Ishikawa (cell line): ENCODE data around the gene CARD8.

ENCODE experiments used
- CEBPB ChIP-seq: IDR thresholded peaks from 2 replicates; pipeline ENCODE4 v1.6.1; 2012
- CREB1 ChIP-seq: IDR thresholded peaks from 2 replicates; pipeline ENCODE4 v1.6.1; 2012; ENCODE audit warnings: low read depth
- EGR1 ChIP-seq: IDR thresholded peaks from 2 replicates; pipeline ENCODE4 v1.6.1; 2012
- EP300 ChIP-seq: IDR thresholded peaks from 2 replicates; pipeline ENCODE4 v1.6.1; 2012; ENCODE audit warnings: borderline replicate concordance
- FOXM1 ChIP-seq: IDR thresholded peaks from 2 replicates; pipeline ENCODE4 v1.6.1; 2012; ENCODE audit warnings: low read depth, borderline replicate concordance
- NFIC ChIP-seq: IDR thresholded peaks from 2 replicates; pipeline ENCODE4 v1.6.1; 2012
- RAD21 ChIP-seq: IDR thresholded peaks from 2 replicates; pipeline ENCODE4 v1.6.1; 2012; ENCODE audit warnings: low read depth
- TAF1 ChIP-seq: IDR thresholded peaks from 2 replicates; pipeline ENCODE4 v1.6.1; 2012; ENCODE audit warnings: low read depth, mild to moderate bottlenecking
- TCF12 ChIP-seq: IDR thresholded peaks from 2 replicates; pipeline ENCODE4 v1.6.1; 2012; ENCODE audit warnings: low read depth
- TEAD4 ChIP-seq: IDR thresholded peaks from 2 replicates; pipeline ENCODE4 v1.6.1; 2012
- YY1 ChIP-seq: IDR thresholded peaks from 2 replicates; pipeline ENCODE4 v1.6.1; 2012; ENCODE audit warnings: low read depth
- ZBTB7A ChIP-seq: IDR thresholded peaks from 2 replicates; pipeline ENCODE4 v1.6.1; 2012; ENCODE audit warnings: low read depth
- TF ChIP-seq, protein P1 (sequence below): IDR thresholded peaks from 2 replicates; pipeline ENCODE4 v1.6.1; 2012; ENCODE audit warnings: low read depth, mild to moderate bottlenecking
- TF ChIP-seq, protein P2 (sequence below): IDR thresholded peaks from 2 replicates; pipeline ENCODE4 v1.6.1; 2012
- TF ChIP-seq, protein P3 (sequence below): IDR thresholded peaks from 2 replicates; pipeline ENCODE4 v1.6.1; 2012

The CARD8 gene

DNA sequence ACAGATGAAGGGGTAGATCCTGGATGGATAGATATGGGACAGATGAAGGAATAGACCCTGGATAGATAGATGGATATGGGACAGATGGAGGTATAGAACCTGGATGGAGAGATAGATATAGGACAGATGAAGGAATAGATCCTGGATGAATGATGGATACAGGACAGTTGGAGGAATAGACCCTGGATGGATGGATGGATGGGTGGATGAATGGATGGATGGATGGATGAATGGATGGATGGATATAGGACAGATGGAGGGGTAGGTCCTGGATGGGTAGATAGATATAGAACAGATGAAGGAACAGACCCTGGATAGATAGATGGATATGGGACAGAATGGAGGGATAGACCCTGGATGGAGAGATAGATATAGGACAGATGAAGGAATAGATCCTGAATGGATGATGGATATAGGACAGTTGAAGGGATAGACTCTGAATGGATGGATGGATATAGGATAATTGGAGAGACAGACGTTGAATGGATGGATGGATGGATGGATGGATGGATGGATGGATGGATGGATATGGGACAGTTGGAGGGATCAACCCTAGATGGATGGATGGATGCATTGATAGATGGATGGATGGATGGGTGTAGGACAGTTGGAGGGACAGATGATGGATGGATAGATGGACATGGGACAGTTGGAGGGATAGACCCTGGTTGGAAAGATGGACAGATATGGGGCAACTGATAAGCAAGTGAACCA is 46.3 kb upstream of the CARD8 start:
- no peak for TF ChIP-seq FOXM1
- no peak for TF ChIP-seq CREB1
- TF ChIP-seq, protein P1, sequence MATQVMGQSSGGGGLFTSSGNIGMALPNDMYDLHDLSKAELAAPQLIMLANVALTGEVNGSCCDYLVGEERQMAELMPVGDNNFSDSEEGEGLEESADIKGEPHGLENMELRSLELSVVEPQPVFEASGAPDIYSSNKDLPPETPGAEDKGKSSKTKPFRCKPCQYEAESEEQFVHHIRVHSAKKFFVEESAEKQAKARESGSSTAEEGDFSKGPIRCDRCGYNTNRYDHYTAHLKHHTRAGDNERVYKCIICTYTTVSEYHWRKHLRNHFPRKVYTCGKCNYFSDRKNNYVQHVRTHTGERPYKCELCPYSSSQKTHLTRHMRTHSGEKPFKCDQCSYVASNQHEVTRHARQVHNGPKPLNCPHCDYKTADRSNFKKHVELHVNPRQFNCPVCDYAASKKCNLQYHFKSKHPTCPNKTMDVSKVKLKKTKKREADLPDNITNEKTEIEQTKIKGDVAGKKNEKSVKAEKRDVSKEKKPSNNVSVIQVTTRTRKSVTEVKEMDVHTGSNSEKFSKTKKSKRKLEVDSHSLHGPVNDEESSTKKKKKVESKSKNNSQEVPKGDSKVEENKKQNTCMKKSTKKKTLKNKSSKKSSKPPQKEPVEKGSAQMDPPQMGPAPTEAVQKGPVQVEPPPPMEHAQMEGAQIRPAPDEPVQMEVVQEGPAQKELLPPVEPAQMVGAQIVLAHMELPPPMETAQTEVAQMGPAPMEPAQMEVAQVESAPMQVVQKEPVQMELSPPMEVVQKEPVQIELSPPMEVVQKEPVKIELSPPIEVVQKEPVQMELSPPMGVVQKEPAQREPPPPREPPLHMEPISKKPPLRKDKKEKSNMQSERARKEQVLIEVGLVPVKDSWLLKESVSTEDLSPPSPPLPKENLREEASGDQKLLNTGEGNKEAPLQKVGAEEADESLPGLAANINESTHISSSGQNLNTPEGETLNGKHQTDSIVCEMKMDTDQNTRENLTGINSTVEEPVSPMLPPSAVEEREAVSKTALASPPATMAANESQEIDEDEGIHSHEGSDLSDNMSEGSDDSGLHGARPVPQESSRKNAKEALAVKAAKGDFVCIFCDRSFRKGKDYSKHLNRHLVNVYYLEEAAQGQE = no peak
- no peak for TF ChIP-seq TCF12
- TF ChIP-seq ZBTB7A = no peak
- no peak for TF ChIP-seq YY1
- TF ChIP-seq NFIC = no peak
- TF ChIP-seq EGR1 = no peak
- TF ChIP-seq TAF1 = no peak
- no peak for TF ChIP-seq CEBPB
- no peak for TF ChIP-seq RAD21
- TF ChIP-seq EP300 = no peak
- TF ChIP-seq, protein P2, sequence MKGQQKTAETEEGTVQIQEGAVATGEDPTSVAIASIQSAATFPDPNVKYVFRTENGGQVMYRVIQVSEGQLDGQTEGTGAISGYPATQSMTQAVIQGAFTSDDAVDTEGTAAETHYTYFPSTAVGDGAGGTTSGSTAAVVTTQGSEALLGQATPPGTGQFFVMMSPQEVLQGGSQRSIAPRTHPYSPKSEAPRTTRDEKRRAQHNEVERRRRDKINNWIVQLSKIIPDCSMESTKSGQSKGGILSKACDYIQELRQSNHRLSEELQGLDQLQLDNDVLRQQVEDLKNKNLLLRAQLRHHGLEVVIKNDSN = no peak
- TF ChIP-seq, protein P3, sequence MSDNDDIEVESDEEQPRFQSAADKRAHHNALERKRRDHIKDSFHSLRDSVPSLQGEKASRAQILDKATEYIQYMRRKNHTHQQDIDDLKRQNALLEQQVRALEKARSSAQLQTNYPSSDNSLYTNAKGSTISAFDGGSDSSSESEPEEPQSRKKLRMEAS = no peak

- no peak for TF ChIP-seq RAD21
- no peak for TF ChIP-seq CEBPB
- TF ChIP-seq EGR1 = no peak
- TF ChIP-seq, protein P1 = no peak
- no peak for TF ChIP-seq TAF1
- no peak for TF ChIP-seq YY1
- TF ChIP-seq NFIC = no peak
- TF ChIP-seq, protein P2 = no peak
- no peak for TF ChIP-seq EP300
- TF ChIP-seq TCF12 = no peak
- no peak for TF ChIP-seq FOXM1
- TF ChIP-seq TEAD4 = no peak
- no peak for TF ChIP-seq ZBTB7A
- TF ChIP-seq, protein P3 = no peak
- no peak for TF ChIP-seq CREB1
Observed at GRCh38 chr19:48297975-48298374, 42.3 kb upstream of the CARD8 start.

GRCh38 chr19:48296963-48297734 is 41.4 kb upstream of the CARD8 start:
- TF ChIP-seq, protein P2 = no peak
- no peak for TF ChIP-seq EGR1
- TF ChIP-seq CEBPB = no peak
- TF ChIP-seq CREB1 = no peak

DNA sequence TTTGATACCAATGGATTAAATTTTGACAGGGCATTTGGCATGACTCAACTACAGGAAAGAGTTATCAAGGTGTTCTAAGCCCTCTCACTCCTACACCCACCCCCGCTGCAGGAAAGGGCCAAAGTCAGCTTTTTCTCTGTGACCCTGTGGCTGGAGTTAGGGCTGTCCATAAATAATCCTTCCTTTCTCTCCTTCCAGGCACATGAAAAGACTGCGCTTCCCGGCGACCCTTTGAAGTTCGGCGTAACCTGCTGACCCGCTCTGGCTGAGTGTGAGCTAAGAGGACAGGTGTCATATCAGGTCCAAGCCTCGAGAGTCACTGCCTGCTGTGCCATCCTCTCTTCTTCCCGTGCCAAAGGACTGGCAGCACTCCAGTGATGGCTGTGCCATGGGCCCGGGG is 39.7 kb upstream of the CARD8 start:
- TF ChIP-seq TAF1 = no peak
- TF ChIP-seq RAD21 = no peak
- no peak for TF ChIP-seq CEBPB
- TF ChIP-seq, protein P3 = no peak
- TF ChIP-seq TEAD4 = no peak
- no peak for TF ChIP-seq FOXM1
- no peak for TF ChIP-seq CREB1
- TF ChIP-seq EP300 = no peak
- no peak for TF ChIP-seq TCF12
- no peak for TF ChIP-seq ZBTB7A
- no peak for TF ChIP-seq NFIC
- TF ChIP-seq, protein P2 = no peak
- TF ChIP-seq EGR1 = no peak
- TF ChIP-seq, protein P1 = no peak
- no peak for TF ChIP-seq YY1
